ENCODE data around the gene DIPK1C. TPM values are rescaled to one million over a fixed set of nuclear protein-coding genes. Genes with fewer than 3 reads are reported as not detected.

Gene DIPK1C
- total and polyA plus RNA-seq, 5 experiments from 2014 or later: 0.11 to 0.58 (median 0.13) TPM; not detected in 2

DNA sequence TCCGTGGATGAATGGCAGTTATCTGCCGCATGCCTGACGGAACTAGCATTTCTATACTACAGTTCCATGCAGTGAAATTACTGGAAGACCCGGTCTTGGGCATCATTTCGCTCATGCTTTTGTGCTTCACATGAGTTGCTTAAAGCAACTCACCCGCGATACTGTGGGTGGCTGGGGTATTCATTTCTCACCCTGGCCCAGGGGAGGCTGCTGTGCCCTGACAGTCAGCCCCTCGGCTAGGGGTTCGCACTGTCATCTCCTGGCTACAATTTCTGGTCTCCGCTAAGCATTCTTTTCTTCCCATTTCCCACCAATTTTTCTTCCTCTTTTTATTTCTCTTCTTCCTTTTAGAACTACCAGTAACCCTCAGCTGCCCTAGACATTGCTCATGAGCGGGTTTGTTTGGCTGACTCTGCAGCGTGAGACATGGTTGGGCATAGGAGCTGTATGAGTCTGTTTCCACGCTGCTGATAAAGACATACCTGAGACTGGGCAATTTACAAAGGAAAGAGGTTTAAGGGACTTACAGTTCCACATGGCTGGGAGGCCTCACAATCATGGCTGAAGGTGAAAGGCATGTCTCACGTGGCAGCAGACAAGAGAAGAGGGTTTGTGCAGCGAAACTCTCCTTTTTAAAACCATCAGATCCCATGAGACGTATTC, 22.5 kb upstream of the DIPK1C start:
- peak overlapping the region in 1 of 10 donors; percentile 71 for H3K27ac Mint-ChIP-seq
- peaks cover 0 to 3% (median 0%) of the 10 kb centered on the region in 5 donors for H3K27me3 Mint-ChIP-seq
- POLR2A ChIA-PET: no interaction called here
- DNase-seq: no peak
- no peaks in the 10 kb centered on the region for H3K36me3 Mint-ChIP-seq
- H3K9me3 Mint-ChIP-seq: no peaks in the 10 kb centered on the region
- H3K4me1 Mint-ChIP-seq: peaks cover 2 to 9% (median 7%) of the 10 kb centered on the region in 4 donors
- H3K4me3 Mint-ChIP-seq: peak overlapping the region in 1 of 10 donors; percentile 30
- ATAC-seq: no peak

DNA sequence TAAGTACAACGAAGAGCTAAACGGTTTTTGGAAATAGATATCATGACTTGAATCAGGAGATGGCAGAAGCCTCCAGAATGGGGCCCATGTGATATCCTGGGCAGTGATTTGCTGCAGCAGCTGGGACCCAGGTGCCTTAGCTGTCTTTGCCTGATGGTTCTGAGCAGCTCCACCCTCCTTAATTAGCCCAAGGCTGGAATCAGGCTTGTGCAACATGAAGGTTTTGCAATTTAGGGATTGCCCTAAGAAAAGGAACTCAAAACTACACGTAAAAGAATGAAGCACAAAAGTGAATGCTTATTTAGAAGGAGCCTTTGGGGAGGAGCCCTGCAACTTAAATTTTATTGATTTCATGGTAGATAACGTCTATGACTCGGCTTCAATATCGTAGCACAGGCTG, 21.8 kb upstream of the DIPK1C start:
- DNase-seq (no peak), ATAC-seq (no peak)
- Mint-ChIP-seq H3K4me3 (no peak overlapping the region), H3K27me3 (peaks cover 0 to 3% (median 0%) of the 10 kb centered on the region in 5 donors), H3K36me3 (no peaks in the 10 kb centered on the region), H3K4me1 (peaks cover 0 to 7% (median 3%) of the 10 kb centered on the region in 4 donors), H3K27ac (no peak overlapping the region), H3K9me3 (no peaks in the 10 kb centered on the region)
- POLR2A ChIA-PET: no interaction called here

DNA sequence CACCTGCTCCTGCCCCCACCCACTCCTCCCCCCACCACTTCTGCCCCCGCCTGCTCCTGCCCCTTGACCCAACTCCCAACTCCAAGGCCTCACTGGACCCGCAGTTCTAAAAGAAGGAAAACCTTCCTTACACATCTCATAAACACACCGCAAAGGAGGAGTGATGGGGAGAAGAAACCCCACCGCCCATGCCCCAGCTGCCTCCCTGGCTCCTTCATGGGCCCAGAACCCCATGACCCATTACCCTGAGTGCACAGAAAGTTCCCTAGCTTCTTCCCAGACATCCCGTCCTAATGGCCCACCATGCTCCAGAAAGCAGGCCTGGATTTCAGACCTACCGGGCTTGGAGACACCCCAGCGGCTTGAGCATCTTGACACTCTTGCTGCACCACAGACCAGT, 21.2 kb upstream of the DIPK1C start:
- no peaks in the 10 kb centered on the region for H3K9me3 Mint-ChIP-seq
- H3K4me1 Mint-ChIP-seq: peaks cover 0 to 7% (median 2%) of the 10 kb centered on the region in 4 donors

DNA sequence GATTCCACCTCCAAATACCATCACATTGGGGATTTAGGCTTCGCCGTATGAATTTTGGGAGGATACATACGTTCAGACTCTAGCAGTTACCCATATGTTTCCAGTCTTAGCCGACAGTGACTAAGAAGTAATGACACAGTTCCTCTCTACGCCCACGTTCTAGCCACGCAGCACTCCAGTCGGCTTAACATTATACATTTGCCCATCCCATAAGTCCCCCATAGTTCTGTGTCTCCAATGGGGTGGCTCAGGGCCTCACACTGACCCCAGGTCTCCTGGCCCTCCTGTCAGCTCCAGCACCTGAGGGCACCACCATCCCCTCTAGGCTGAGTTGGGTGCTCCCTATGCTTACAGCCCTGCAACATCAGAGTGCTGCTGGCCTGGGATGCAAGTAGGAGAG, 20.7 kb upstream of the DIPK1C start:
- H3K9me3 Mint-ChIP-seq: no peaks in the 10 kb centered on the region
- no peak overlapping the region for H3K4me3 Mint-ChIP-seq
- H3K27me3 Mint-ChIP-seq: peaks cover 0 to 1% (median 0%) of the 10 kb centered on the region in 5 donors
- no peak for DNase-seq
- H3K27ac Mint-ChIP-seq: peak overlapping the region in 1 of 10 donors; percentile 4
- POLR2A ChIA-PET: no interaction called here
- H3K4me1 Mint-ChIP-seq: peaks cover 0 to 6% (median 2%) of the 10 kb centered on the region in 4 donors
- no peak for ATAC-seq
- no peaks in the 10 kb centered on the region for H3K36me3 Mint-ChIP-seq

More for the DNA sequence above, 21.2 kb upstream of the DIPK1C start:
- POLR2A ChIA-PET: no interaction called here
- DNase-seq (no peak), ATAC-seq (no peak)
- no peaks in the 10 kb centered on the region for H3K36me3 Mint-ChIP-seq
- peaks cover 0 to 3% (median 0%) of the 10 kb centered on the region in 5 donors for H3K27me3 Mint-ChIP-seq
- peak overlapping the region in 2 of 10 donors; percentile 38 to 60 for H3K27ac Mint-ChIP-seq
- H3K4me3 Mint-ChIP-seq: no peak overlapping the region

DNA sequence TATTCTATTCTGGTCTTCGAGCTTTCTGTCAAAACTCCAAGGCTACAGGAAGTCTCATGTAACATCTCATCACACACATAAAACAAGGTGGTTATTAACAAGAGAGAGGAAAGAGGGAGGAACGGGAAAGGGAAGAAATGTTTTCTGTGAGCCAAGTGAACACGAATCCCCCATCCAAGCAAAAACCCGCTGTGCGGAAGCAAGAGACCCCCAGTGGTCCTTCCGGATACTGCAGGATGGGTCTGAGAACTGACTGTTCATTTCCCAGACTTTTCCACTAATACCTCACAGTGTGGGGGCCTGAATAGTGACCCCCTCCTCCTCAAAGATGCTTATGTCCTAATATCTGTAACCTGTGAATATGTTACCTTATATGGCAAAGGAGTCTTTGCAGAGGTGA, 19.0 kb upstream of the DIPK1C start:
- DNase-seq: no peak
- no peaks in the 10 kb centered on the region for H3K36me3 Mint-ChIP-seq
- peaks cover 0 to 5% (median 2%) of the 10 kb centered on the region in 4 donors for H3K4me1 Mint-ChIP-seq
- H3K9me3 Mint-ChIP-seq: no peaks in the 10 kb centered on the region
- POLR2A ChIA-PET: no interaction called here
- no peaks in the 10 kb centered on the region for H3K27me3 Mint-ChIP-seq
- no peak overlapping the region for H3K4me3 Mint-ChIP-seq
- ATAC-seq: no peak
- H3K27ac Mint-ChIP-seq: peak overlapping the region in 1 of 10 donors; percentile 43

DNA sequence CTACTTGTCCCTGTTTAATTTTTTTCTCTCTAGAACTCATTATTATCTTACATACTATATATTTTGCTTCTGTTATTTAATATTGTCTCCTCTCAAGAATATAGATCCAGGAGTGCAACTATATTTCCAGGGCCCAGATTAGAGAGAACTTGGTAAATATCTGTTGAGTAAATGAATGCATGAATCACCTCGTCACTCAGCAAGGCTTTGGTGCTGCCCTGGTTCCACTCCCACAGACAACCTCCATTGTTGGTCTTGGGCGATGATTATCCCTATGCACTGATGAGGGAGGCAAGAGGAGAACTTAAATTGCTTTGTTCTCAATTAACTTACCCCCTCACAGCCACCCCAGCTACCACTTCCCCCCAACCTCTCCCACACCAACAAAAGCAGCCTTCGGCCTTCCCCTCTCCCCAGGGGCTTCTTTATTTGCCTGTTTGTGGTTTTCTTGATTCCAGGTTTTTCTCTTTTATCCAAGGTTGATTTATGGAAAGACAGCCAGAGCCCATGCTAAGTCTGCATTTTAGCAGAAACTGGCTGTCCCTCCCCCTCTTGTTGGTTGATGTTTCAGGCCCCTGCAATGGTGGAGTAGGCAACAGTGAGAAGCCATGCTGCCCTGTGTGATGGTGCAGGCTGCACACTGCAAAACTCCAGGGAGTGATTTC, 17.0 kb upstream of the DIPK1C start:
- no peaks in the 10 kb centered on the region for H3K27me3 Mint-ChIP-seq
- H3K27ac Mint-ChIP-seq: no peak overlapping the region
- POLR2A ChIA-PET: no interaction called here
- peaks cover 0 to 12% (median 3%) of the 10 kb centered on the region in 9 donors for H3K9me3 Mint-ChIP-seq
- DNase-seq: no peak
- H3K4me3 Mint-ChIP-seq: no peak overlapping the region
- ATAC-seq: no peak
- H3K4me1 Mint-ChIP-seq: peaks cover 0 to 5% (median 0%) of the 10 kb centered on the region in 4 donors
- H3K36me3 Mint-ChIP-seq: peaks cover 0 to 8% (median 0%) of the 10 kb centered on the region in 3 donors

DNA sequence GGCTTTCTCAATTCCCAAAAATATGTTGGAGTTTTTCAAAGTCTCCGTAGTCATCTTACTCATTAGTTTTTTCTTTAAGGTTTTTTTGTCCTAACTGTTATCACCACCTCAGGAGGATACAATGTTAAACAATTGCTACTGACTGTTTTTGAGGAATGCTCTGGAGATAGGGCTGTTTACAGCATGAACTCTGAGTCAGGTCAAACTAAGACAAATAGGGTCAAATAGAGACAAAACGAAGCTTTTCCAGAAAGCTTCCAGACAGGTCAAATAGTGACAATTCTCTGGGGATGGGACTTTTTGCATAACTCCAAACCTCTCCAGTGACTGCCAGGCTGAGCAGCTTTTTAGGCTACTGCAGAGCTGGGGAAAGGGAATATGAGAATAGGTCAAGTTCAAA, 15.2 kb upstream of the DIPK1C start:
- Mint-ChIP-seq H3K36me3 (peaks cover 0 to 8% (median 0%) of the 10 kb centered on the region in 3 donors), H3K4me1 (no peaks in the 10 kb centered on the region), H3K4me3 (no peak overlapping the region), H3K27me3 (peaks cover 0 to 1% (median 0%) of the 10 kb centered on the region in 5 donors), H3K27ac (no peak overlapping the region), H3K9me3 (peaks cover 0 to 12% (median 3%) of the 10 kb centered on the region in 9 donors)
- ATAC-seq (no peak), DNase-seq (no peak)
- POLR2A ChIA-PET: no interaction called here

DNA sequence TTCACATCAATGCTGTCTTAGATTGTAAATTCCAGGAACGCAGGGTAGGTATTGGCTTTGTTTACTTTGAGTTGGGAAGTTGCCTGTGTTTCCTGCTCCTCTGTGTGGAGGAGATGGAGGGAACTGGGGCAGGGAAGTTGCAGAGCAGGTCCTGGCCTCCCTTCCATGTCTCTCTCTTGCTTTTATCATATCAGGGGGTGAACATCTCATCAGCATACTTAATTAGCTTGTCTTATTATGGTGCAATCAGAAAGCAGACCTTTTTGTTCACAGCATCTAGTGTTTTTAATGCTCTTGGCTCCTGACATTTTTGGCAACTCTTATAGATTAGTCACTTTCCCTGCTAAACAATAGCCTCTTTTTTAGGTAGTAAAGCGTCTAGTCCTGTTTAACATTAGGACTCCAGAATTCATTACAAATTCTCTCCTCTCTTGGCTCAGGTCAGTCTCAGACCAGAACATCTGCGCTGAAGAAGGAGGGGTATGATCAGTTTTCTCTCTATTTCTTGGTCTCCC, 11.5 kb upstream of the DIPK1C start:
- peaks cover 0 to 4% (median 0%) of the 10 kb centered on the region in 4 donors for H3K4me1 Mint-ChIP-seq
- no peak overlapping the region for H3K27ac Mint-ChIP-seq
- POLR2A ChIA-PET: interaction anchor here (0.8 kb wide), 1 partner anchor 9 kb away, joined by 3 read pairs; no protein-coding TSS in a partner anchor
- peaks cover 0 to 12% (median 3%) of the 10 kb centered on the region in 9 donors for H3K9me3 Mint-ChIP-seq
- DNase-seq: no peak
- no peak for ATAC-seq
- peaks cover 0 to 8% (median 0%) of the 10 kb centered on the region in 3 donors for H3K36me3 Mint-ChIP-seq
- no peak overlapping the region for H3K4me3 Mint-ChIP-seq
- H3K27me3 Mint-ChIP-seq: peaks cover 0 to 1% (median 0%) of the 10 kb centered on the region in 5 donors

DNA sequence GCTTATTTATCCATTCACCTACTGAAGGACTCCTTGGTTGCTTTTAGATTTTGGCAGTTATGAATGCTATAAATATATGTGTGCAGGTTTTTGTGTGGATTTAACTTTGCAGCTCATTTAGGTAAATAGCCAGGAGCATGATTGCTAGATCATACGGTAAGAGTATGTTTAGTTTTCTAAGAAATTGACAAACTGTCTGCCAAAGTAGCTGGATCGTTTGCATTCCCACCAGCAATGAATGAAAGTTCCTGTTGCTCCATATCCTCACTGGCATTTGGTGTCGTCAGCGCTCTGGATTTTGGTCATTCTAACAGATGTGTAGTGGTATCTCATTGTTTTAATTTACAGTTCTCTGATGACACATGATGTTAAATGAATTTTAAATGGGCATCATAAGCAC, 8.7 kb upstream of the DIPK1C start:
- POLR2A ChIA-PET: interaction anchor here (0.5 kb wide), 1 partner anchor 56 kb away, joined by 5 read pairs; no protein-coding TSS in a partner anchor
- Mint-ChIP-seq H3K36me3 (peaks cover 0 to 8% (median 0%) of the 10 kb centered on the region in 3 donors), H3K4me3 (no peak overlapping the region), H3K27ac (no peak overlapping the region), H3K4me1 (peaks cover 0 to 4% (median 0%) of the 10 kb centered on the region in 4 donors), H3K27me3 (peaks cover 0 to 1% (median 0%) of the 10 kb centered on the region in 5 donors), H3K9me3 (peaks cover 0 to 12% (median 3%) of the 10 kb centered on the region in 9 donors)
- DNase-seq (no peak), ATAC-seq (no peak)

DNA sequence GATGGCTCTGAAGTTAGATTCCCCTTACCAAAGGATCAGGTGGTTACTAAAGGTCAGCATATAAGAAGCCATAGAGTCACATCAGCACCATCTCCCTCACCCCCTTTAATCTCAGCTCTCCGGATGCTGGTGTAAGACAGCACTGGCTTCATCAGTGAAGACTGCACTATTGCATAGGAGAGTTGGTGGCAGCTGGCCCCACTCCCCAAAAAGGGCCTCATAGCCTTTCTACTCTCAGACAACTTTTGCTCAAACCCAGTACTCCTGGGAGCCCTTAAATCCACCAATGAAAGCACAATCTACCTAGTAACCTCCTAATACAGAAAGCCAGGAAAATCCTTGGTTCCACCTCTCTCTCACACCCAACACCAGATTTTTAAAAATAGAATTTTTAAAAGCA, 6.9 kb upstream of the DIPK1C start:
- peaks cover 0 to 3% (median 0%) of the 10 kb centered on the region in 5 donors for H3K27me3 Mint-ChIP-seq
- ATAC-seq: no peak
- no peak for DNase-seq
- peak overlapping the region in 3 of 10 donors; percentile 1 to 22 (median 6) for H3K27ac Mint-ChIP-seq
- H3K4me1 Mint-ChIP-seq: peaks cover 0 to 8% (median 7%) of the 10 kb centered on the region in 4 donors
- H3K9me3 Mint-ChIP-seq: no peaks in the 10 kb centered on the region
- H3K36me3 Mint-ChIP-seq: no peaks in the 10 kb centered on the region
- POLR2A ChIA-PET: no interaction called here
- no peak overlapping the region for H3K4me3 Mint-ChIP-seq

DNA sequence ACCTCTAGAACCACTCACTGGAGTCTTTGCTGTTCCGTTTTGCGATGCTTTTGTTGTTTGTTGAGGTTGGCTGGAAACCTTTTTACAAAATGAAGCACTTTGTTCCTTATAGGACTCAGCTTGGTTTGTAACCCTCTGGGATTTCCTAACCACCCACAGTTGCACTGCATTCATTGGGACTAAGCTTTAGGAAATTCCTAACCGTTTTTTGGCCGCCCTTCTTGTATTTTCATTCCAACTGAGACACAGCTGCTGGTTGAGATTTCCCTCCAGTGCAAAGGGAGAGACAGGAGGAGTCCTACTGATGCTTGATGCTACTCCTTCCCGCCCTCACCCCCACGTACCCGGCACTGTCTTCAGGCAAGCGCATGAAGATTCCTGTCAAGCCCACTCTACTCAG, 6.1 kb upstream of the DIPK1C start:
- no peak overlapping the region for H3K27ac Mint-ChIP-seq
- H3K4me1 Mint-ChIP-seq: peaks cover 0 to 16% (median 11%) of the 10 kb centered on the region in 4 donors
- H3K36me3 Mint-ChIP-seq: no peaks in the 10 kb centered on the region
- H3K9me3 Mint-ChIP-seq: no peaks in the 10 kb centered on the region
- DNase-seq: no peak
- no peak overlapping the region for H3K4me3 Mint-ChIP-seq
- ATAC-seq: no peak
- POLR2A ChIA-PET: no interaction called here
- H3K27me3 Mint-ChIP-seq: peaks cover 0 to 6% (median 4%) of the 10 kb centered on the region in 5 donors

DNA sequence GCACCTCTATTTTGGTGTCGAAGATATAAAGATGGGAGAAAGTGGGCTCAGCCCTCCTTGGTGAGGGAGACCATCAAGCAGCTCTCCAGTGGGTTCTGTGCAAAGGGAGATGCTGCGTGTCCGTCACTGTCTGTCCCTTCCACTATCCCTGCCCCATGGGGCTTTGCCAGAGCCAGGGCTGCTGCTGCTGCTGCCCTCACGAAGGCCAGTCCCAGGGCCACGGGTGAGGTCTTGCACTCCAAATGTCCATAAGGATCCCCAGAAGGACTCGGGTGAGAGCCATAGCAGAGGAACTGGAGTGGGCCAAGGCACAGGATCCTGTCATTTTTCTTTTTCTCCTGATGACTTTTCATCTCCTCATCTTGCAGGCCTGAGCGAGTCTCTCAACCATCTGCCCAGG, 3.7 kb upstream of the DIPK1C start:
- Mint-ChIP-seq H3K4me3 (no peak overlapping the region), H3K36me3 (no peaks in the 10 kb centered on the region), H3K27ac (peak overlapping the region in 2 of 10 donors; percentile 15 to 50), H3K4me1 (peaks cover 4 to 27% (median 16%) of the 10 kb centered on the region in 4 donors), H3K9me3 (no peaks in the 10 kb centered on the region), H3K27me3 (peaks cover 3 to 23% (median 11%) of the 10 kb centered on the region in 5 donors)
- DNase-seq (no peak), ATAC-seq (no peak)
- POLR2A ChIA-PET: interaction anchor here (1.5 to 1.9 kb wide), 2 partner anchors 82 to 107 kb away, joined by 4 to 7 read pairs; no protein-coding TSS in a partner anchor

DNA sequence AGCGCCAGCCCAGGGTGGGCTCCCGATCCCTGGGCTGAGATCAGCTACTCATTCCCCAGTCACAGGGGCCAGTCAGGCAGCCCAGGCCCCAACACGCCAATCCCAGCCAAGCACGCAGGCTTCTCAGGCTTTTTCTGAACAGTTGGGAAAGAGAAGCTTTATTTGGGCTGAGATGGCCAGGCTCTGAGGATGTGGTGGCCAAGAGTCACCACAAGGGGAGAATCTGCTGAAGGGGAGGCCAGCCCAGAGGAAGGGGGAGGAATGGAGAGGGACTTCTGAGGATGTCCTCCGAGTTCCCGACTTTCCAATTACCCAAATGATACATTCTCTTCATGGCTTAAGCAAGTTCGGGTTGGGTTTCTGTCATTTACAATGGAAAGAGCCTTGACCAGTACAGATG, 2.8 kb upstream of the DIPK1C start:
- ATAC-seq (no peak), DNase-seq (no peak)
- Mint-ChIP-seq H3K9me3 (no peaks in the 10 kb centered on the region), H3K27me3 (peaks cover 3 to 31% (median 17%) of the 10 kb centered on the region in 5 donors), H3K4me1 (peaks cover 4 to 27% (median 17%) of the 10 kb centered on the region in 4 donors), H3K36me3 (no peaks in the 10 kb centered on the region), H3K27ac (no peak overlapping the region), H3K4me3 (no peak overlapping the region)
- POLR2A ChIA-PET: interaction anchor here (0.6 to 1.9 kb wide), 4 partner anchors 9 to 99 kb away, joined by 3 to 7 read pairs (median 3); no protein-coding TSS in a partner anchor

All from naive thymus-derived CD8-positive, alpha-beta T cell (primary cell).